ENCODE data around the gene MT1G.
"Not testable (repeated sequence)": the region's sequence is repeated elsewhere in the genome, so short reads cannot be mapped to it uniquely, and the experiment has no call there.

The MT1G gene

DNA sequence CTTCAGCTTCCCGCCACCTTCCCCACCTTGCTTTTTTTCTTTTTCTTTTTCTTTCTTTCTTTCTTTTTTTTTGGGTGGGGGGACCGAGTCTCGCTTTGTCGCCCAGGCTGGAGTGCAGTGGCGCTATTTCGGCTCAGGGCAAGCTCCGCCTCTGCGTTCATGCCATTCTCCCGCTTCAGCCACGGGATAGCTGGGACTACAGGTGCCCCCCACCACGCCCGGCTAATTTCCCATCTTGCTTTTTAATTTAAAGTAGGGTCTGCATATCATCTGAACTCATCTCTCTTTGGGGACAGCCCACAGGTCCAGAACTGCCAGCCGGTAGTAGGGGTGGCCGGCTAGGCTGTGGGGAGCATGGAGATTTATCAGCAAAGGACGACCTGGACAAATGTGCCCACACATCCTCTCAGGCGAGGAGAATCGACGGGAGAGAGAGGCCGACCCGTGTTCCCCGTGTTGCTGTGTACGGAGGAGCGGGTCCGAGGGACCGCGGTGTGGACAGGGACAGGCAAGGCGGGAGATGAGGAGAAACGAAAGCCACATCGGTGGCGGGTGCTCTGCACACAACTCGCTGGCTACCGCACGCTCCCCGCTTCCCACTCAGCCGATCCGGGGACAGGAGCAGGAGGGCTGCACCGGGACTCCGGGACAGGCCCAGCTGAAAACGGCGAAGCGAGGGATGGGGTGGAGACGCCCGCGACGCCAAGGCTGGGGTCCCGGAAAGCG, 33.0 kb downstream of the MT1G start:
- no peak for DNase-seq

DNA sequence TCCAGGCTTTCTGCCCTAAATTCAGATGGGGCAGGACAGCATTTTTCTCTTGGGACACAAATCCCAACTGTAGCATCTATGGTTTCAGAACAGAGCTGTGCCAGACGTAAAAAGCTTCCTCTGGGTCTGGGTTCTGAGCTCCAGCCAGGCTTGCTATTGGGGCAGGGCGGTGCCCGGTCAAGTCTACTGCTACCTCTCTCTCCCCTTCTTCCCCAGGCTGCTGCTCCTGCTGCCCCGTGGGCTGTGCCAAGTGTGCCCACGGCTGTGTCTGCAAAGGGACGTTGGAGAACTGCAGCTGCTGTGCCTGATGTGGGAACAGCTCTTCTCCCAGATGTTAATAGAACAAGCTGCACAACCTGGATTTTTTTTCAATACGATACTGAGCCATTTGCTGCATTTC, 34.3 kb downstream of the MT1G start:
- DNase-seq, result no peak

DNA sequence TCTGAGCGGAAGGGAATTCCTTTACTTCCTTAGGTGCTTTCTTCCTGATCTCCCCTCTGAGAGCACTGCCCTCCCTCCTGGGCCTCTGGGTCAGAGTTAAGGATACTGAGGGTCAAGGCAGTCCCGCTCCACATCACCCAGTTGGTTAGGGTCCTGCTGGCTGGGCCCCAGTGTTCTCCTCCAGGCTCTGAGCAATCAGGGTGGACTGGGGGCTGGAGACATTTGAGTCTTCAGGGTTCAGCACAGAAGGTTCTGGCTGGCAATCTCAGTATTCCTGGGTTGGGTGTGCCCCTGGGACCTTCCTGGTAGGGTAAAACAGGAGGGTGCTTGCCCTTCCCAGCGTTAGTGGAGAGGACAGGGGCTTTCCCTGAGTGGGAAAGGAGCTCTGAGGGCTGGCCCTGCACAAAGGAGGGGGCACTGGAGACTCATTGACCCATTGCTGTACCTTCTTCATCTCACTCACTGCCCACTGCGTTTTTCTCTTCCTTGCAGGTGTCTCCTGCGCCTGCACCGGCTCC, 35.0 kb downstream of the MT1G start:
- DNase-seq, result no peak

DNA sequence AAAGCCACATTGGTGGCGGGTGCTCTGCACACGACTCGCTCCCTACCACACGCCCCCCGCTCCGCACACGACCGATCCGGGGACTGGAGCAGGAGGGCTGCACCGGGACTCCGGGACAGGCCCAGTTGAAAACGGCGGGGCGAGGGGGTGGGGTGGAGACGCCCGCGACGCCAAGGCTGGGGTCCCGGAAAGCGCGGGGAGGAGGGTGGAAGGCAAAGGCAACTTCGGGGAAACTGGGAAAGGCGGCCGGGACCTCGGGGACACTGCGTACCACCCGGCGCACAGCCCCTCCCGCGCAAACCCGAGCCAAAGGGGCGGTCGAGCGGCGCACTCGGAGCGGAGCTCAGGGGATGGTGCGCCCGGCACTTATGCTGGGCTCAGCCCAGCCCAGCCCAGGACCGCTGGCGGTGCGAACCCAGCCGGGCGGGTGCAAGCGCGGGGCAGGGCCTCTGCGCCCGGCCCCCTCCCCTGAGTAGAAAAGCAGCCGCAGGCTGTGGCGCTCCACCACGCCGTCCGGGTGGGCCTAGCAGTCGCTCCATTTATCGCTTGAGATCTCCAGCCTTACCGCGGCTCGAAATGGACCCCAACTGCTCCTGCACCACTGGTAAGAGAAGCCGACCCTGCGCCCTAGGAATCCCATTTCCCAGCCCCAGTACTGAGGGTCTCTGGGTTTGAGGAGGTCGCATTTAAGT, 35.6 kb downstream of the MT1G start, which contains the start of gene MT1M:
Gene MT1M, plus strand, starts transcription at position 504 of the 692 bp plus-strand sequence. Its CDS starts 73 bp downstream, at position 577.
- no peak for DNase-seq

DNA sequence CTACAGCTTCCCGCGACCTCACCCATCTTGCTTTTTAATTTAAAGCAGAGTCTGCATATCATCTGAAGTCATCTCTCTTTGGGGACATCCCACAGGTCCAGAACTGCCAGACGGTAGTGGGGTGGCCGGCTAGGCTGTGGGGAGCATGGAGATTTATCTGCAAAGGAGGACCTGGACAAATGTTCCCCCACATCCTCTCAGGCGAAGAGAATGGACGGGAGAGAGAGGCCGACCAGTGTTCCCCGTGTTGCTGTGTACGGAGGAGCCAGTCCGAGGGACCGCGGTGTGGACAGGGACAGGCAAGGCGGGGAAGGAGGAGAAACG, 36.1 kb downstream of the MT1G start:
- no peak for DNase-seq

DNA sequence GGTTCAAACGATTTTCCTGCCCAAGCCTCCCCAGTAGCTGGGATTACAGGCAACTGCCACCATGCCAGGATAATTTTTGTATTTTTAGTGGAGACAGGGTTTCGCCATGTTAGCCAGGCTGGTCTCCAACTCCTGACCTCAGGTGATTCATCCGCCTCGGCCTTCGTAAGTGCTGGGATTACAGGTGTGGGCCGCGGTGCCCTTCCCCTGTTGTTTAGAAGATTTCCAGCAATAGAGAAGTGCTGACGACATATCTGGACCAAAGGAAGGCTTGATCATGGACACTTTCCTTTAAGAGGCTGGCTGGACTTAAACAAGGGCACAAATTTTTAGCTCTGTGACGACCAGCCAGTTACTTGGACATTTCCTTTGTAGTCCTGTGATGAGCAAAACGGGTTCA, 36.7 kb downstream of the MT1G start:
- no peak for DNase-seq

DNA sequence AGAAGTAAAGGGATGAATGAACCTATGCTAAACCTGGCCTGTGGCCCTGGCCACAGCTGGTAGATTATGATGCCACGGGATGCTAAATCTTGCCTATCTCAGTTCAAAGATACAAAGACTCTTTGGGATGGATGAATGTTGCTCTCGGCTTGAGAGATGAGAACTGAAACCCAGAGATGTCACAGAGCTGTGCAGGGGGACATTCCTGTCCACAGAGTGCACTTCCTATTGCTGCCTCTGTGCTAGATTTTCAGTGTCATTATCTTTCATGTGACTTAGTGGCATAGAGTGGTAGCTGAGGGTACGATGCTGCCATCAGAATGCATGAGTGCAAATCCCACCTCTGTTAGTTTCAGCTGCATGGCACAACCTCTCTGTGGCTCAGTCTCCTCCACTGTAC, 37.7 kb downstream of the MT1G start:
- no peak for DNase-seq

DNA sequence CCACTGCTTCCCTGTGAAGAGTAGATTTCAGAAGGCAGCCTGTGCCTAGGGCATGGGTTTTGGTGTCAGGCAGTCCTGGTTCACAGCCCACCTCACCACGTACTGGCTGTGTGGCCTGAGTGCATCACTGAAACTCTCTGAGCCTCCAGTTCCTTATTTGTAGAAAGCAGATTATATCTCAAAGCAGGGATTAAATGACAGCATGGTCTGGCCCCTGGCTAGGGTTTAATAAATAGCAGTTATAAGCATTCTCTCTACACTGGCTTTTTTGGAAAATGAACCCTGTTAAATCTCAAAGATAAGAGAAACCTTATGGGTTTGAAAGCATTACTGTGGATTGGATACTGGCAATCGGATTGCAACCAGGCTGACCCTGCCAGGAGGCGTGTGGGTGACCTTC, 38.3 kb downstream of the MT1G start:
- DNase-seq, result no peak

DNA sequence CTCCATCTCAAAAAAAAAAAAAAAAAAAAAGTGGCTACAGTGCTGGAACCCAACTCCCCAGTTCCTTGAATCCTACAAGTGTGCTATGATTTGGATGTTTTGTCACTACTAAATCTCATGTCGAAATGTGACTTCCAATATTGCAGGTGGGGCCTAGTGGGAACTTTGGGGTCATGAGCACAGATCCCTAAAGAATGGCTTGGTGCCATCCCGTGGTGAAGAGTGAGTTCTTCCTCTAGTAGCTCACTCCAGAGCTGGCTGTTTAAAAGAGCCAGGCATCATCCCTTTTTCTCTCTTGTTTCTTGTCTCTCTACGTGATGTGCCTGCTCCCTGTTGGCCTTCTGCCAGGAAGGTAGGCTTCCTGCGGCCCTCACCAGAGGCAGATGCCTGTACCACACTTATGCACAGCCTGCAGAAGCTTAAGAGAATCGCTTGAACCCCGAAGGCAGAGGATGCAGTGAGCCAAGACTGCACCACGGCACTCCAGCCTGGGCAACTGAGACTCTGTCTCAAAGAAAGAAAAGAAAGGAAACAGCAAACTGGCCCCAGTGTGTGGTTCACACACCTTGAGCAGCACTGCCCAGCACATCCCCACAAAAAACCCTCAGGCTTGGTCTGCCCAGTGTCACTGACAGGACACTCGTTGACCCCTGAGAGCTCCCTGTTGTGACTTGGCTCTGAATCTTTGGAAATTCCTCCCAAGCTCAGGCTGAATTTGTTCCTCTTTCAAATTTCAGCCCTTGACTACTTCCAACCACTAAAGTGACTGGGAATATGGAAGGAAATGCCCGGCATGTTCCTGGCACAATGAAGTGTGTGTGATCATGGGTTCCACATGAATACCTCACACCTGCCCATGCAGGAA, 39.1 kb downstream of the MT1G start:
- DNase-seq, result no peak

DNA sequence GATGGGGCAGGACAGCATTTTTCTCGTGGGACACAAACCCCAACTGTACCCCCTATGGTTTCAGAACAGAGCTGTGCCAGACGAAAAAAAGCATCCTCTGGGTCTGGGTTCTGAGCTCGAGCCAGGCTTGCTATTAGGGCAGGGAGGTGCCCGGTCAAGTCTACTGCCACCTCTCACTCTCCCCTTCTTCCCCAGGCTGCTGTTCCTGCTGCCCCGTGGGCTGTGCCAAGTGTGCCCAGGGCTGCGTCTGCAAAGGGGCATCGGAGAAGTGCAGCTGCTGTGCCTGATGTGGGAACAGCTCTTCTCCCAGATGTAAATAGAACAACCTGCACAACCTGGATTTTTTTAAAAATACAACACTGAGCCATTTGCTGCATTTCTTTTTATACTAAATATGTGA, 41.2 kb downstream of the MT1G start:
- no peak for DNase-seq

DNA sequence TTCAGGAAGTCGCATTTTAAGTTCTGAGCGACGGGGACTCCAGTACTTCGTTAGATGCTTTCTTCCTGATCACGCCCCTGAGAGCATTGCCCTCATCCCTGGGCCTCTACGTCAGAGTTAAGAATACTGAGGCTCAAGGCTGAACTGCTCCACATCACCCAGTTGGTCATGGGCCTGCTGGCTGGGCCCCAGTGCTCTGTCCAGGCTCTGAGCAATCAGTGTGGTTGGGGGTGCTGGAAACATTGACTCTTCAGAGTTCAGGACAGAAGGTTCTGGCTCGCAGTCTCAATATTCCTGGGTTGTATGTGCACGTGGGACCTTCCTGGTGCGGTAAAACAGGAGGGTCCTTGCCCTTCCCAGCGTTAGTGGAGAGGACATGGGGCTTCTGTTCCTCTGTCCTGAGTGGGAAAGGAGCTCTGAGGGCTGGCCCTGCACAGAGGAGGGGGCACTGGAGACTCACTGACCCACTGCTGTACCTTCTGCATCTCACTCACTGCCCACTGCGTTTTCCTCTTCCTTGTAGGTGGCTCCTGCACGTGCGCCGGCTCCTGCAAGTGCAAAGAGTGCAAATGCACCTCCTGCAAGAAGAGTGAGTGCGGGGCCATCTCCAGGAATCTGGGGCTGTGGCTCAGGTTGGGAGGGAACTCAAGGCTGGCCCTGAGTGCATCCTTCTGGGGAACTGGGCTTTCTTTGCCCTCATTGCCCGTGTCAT, 41.8 kb downstream of the MT1G start:
- DNase-seq, result no peak

DNA sequence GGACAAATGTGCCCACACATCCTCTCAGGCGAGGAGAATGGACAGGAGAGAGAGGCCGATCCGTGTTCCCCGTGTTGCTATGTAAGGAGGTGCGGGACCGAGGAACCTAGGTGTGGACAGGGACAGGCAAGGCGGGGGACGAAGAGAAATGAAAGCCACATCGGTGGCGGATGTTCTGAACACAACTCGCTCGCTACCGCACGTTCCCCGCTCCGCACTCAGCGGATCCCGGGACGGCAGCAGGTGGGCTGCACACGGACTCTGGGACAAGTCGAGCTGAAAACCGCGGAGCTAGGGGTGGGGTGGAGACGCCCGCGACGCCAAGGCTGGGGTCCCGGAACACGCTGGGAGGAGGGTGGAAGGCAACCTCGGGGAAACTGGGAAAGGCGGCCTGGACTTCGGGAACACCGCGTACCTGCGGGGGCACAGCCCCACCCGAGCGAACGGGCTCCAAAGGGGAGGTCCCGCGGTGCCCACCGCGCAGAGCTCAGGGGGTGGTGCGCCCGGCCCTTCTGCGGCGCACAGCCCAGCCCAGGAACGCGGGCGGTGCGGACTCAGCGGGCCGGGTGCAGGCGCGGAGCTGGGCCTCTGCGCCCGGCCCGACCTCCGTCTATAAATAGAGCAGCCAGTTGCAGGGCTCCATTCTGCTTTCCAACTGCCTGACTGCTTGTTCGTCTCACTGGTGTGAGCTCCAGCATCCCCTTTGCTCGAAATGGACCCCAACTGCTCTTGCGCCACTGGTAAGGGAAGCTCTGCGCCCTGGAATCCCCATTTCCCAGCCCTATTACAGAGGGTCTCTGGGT, 42.5 kb downstream of the MT1G start, which contains the start of gene MT1E:
Gene MT1E, plus strand, starts transcription at position 642 of the 803 bp plus-strand sequence. Its CDS starts 71 bp downstream, at position 713.
- DNase-seq, result no peak

DNA sequence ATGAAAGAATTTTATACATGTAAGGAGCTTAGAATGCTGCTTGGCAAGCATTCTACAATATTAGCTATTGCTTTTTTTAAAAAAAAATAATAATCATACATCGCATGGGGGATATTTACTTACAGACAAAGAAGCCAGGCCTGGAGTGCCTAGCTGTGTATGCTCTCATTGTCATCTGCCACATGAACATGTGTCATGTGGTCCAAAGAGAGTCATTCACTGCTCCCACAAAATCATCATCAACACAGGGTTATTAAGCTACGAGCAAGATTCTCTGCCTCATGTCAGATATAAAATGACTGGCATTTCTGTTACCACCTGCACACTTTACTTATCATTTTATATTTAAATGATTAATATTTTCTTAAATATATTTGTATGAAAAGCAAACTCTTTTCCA, 44.2 kb downstream of the MT1G start:
- no peak for DNase-seq

DNA sequence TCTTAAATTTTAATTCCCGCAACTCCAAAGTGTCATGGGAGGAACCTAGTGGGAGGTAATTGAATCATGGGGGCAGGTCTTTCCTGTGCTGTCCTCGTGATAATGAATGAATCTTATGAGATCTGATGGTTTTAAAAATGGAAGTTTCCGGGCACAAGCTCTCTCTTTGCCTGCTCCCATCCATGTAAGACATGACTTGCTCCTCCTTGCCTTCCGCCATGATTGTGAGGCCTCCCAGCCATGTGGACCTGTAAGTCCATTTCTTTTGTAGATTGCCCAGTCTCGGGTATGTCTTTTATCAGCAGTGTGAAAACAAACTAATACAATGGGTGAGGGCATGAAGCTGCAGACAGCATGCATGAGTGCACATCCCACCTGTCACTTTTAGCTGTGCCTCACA, 44.7 kb downstream of the MT1G start:
- not testable (repeated sequence) for DNase-seq

DNA sequence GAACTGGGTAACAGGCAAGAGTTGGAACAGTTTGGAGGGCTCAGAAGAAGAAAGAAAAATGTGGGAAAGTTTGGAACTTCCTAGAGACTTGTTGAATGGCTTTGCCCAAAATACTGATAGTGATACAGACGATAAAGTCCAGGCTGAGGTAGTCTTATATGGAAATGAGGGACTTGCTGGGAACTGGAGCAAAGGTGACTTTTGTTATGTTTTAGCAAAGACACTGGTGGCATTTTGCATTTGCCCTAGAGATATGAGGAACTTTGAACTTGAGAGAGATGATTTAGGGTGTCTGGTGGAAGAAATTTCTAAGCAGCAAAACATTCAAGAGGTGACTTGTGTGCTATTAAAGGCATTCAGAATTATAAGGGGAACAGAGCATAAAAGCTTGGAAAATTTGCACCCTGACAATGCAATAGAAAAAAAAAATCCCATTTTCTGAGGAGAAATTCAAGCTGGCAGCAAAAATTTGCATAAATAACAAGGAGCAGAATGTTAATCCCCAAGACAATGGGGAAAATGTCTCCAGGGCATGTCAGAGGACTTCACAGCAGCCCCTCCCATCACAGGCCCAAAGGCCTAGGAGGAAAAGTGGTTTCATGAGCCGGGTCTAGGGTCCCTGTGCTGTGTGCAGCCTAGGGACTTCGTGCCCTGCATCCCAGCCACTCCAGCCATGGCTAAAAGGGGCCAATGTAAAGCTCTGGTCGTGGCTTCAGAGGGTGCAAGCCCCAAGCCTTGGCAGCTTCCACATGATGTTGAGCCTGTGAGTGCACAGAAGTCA, 46.0 kb downstream of the MT1G start:
- not testable (repeated sequence) for DNase-seq

DNA sequence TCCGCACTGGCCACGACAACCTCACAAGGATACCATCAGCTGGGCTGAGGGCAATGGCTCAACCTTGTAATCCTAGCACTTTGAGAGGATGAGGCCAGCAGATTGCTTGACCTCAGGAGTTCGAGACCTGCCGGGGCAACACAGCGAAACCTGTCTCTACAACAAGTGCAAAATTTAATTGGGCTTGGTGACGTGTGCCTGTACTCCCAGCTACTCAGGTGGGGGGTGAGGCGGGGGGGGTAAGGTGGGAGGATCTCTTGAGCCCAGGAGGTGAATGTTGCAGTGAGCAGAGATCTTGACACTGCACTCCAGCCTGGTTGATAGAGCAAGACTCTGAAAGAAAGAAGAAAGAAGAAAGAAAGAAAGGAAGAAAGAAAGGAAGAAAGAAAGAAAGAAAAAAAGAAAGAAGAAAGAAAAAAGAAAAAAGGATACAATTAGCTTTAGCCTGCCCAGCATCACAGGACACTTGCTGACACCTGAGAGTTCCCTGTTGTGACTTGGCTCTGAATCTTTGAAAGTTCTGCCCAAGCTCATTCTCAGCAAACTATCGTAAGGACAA, 47.4 kb downstream of the MT1G start:
- no peak for DNase-seq

DNA sequence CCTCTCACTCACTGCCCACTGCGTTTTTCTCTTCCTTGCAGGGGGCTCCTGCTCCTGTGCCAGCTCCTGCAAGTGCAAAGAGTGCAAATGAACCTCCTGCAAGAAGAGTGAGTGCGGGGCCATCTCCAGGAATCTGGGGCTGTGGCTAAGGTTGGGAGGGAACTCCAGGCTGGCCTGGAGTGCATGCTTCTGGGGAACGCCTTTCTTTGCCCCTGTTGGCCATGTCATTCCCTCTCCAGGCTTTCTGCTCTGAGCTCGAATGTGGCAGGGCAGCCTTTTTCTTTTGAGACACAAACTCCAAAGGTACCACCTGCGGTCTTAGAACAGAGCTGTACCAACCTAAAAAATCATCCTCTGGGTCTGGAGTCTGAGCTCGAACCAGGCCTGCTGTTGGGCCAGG, 49.7 kb downstream of the MT1G start:
- DNase-seq, result no peak

DNA sequence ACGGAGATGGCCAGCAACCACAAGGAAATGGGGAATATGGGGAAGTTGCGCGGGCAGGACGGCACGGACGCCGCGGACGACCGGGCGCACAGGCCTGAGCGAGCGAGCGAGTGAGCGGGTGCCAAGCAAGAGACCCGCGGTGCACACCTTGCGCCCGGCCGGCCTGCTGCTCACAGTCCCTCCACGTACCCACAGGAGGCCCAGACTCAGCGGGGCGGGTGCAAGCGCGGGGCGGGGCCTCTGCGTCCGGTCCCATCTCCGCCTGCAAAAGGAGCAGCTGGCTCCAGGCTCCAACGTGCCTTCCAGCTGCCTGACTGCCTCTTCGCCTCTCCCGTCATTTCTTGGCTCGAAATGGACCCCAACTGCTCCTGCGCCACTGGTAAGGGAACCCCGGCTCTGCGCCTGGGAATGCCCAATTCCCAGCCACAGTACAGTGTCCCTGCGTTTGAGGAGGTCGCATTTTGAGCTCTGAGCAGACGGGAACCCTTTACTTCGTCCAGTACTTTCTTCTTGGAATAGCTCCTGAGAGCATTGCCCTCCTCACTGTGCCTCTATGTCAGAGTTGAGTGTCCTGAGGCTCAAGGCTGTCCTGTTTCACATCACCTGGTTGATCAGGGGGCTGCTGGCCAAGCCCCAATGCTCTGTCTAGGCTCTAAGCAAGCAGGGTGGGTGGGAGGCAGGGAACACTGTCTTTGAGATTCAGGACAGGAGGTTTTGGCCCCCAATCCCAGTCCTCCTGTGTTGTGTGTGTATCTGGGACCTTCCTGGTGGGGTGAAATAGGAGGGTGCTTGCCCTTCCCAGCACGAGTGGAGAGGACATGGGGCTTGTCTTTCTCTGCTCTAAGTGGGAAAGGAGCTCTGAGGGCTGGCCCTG, 50.4 kb downstream of the MT1G start:
- no peak for DNase-seq

All from NCI-H1105 (cell line).